Measurements from ENCODE around the gene AANAT.

Gene AANAT

DNA sequence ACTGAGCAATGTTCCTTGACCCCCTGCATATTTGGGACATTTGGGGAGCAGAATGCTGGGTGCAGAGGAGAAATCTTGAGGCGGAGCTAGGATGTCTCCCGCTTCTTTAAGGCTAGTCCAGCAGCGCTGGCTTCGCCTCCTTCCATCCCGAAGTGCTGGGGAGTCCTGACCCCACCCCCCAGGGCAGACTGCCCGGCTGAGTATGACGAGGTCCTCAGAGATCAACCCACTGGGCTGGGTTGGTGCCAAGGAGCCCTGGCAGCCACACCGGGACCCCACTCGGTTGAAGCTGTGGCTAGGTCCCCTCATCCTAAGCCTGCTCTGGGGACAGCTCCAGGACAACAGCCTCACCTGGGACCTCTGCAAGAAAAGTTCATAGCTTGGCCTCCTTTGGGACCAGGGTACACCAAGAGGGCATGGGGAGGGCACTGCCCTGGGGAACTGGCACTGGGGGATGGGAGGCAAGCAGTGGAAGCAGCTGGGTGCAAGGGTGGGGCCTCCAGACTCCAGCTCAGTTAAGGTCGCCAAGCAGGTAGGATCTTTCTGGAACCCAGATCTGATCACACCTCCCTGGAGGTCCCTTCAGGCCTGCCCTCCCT lies 22.8 kb downstream of the AANAT start:
- DNase-seq (ENCODE audit: low read depth in 2 of 2) = no peak

DNA sequence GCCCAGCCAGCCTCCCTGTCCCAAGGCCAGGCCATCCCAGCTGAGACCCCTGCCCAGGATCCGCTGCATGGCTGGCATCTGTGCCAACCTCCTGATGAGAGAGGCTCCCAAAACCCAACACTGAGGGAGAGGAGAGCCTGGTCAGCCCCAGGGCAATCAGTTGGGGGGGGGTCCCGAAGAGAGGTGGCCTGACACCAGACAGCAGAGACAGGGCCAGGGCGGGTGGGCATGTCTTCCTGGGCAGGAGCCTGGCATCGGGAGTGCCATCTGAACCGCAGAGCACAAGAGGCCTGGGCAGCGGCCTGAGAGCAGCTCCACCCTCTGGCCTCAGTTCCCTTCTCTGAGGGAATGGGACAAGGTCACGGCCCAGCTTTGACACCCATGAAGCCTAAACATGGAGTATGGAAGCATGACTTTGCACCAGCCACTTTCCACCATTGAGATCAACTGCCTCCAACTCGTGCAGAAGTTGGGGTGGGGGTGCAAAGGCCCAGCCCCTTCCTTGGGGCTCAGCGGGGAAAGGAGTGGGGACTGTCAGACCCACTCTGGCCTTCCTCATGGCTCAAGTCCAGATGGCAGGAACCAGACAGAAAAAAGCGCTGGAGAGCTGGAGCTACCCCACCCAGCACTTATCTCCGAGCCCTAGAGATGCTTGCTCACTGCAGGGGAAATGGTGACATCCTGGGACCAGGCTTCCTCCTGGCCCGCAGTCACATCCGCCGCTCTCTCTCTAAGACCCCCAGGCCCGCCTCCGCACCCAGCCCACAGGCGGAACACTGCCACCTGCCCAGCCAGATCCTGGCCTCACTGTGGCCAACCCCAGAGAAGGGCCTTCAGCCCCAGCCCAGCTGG lies 24.1 kb downstream of the AANAT start:
- no peak for DNase-seq (ENCODE audit: low read depth in 2 of 2)

GRCh38 chr17:76492123-76492988 lies 25.0 kb downstream of the AANAT start:
- no peak for DNase-seq (ENCODE audit: low read depth in 2 of 2)

DNA sequence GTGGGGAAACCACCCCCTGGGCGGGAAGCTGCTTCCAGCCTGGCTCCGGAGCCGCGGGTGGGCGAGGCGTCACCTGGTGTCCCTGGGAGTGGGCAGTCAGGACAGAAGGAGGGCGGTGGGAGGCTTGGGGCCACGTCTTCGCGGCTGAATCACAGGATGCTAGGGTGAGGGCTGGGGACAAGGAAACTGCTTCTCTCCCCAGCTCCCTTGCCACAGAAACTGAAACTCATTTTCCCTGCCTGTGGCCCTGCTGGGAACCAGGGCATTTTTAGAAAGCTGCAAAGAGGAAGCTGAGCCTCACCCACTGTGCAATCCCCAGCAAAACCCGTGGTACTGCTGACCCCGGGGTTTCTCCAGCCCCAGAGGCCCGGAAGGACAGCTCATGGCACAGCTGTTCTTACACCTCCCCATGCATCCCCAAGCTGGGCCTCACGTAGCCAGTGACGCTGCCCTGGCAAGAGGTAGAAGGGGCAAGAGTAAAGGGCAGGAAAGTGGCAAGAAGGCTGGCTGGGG lies 25.6 kb downstream of the AANAT start:
- no peak for DNase-seq (ENCODE audit: low read depth in 2 of 2)

DNA sequence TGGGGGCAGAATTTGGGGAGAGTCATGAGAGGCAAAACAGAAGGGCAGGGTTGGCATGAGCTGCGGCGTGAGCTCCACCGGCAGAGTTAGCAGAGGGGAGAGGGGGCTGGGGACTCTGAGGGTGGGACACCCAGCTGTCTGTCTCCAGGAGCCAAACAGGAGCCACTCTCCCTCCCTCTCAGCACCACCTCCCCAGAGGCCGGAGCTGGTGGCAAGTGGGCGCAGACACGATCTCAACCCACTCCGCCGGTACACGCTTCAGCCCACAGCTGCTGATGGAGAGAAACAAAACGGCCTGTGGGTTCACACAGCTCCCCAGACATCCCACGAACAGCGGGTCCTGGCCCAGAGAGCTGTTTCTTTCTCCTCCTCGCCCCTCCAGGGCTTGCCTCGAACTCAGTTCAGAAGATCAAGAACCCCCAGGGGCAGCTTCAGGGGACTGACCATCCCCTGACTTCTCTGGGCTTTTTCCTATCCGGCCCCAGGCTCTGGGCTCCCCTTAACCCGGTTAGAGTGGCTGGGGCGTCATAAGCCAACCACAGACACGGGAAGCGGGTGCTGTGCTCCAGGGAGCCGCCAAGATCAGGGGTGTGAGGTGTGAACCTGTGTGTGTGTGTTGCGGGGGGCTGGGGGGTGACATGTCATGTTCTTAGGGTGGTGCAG lies 26.2 kb downstream of the AANAT start:
- DNase-seq (ENCODE audit: low read depth in 2 of 2) = no peak

DNA sequence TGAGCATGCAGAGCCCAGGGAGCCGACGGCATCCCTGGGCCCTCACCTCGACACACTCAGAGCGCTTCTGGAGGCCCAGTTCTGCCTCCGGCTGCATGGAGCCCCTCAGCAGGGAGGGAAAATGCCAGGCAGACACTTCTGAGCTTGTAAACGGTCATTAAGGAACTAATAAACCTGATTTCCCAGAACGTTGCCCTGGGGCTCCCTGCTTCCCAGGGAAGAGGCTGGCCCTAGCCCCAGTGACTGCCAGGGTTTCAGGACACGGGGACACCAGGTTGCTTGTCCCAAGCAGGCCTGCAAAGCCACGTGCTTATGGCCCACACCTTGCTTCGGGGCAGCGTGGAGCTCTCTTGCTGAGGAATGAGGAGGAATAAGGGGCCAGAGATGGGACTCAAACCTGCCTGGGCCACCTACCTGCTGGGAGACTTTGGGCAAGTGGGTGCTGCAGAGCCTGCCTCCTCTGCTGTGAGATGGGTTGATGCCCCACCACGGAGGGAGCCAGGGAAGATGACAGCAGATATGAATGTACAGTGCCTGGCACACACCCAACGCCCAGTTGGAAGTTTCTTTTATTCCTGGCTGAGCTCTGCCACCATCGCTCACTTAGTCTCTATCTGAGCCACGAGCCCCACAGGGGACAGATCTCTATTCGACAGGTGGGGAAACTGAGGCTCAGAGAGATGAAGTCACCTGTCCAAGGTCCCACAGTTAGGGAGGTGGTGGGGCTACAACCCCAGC lies 28.4 kb downstream of the AANAT start:
- no peak for DNase-seq (ENCODE audit: low read depth in 2 of 2)

DNA sequence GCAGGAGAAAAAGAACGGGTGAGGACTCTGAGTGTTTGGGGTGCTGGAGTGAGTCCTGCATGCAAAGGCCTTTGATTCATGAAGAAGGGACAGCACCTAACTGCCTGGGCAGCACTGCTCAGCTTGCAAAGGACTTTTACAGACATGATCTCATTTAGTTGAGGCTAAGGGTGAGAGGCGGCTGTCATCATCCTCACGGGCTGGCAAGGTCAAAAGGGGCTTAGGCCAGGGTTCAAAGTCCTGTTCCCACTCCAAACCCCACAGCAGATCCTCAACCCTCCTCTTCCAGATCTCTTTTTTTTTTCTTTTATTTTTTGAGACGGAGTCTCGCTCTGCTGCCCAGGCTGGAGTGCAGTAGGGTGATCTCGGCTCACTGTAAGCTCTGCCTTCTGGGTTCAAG lies 29.1 kb downstream of the AANAT start:
- DNase-seq (ENCODE audit: low read depth in 2 of 2) = no peak

DNA sequence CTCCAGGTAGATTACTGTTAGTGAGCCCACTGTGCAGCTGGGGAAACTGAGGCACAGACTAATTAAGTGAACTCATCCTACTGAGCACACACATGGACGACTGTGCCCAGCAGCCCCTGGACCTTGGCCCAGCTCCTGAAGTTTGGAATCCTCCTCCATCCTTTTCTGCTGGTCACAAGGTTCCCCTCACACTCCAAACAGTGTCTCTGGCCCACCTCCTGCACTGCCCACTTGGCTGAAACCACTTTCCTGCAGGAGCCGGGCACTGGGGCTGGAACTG lies 30.2 kb downstream of the AANAT start:
- no peak for DNase-seq (ENCODE audit: low read depth in 2 of 2)

GRCh38 chr17:76497979-76498875 lies 30.8 kb downstream of the AANAT start:
- DNase-seq (ENCODE audit: low read depth in 2 of 2) = no peak

DNA sequence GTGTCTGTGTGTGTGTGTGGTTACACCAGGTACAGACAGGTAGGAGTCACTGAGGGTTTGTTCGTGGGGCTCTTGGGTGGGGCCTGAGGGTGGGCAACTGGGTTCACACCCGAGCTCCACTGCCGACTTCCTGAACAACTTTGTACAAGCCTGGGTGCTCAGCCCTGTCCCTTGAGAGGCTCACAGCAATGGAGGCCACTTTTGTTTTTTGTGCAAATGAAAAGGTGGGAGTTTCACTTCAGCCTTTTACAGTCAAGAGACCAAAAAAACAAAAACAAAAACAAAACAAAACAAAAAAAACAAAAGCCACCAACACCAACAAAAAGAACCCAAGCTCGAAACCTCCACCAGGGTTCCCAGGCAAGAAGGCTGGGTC lies 31.5 kb downstream of the AANAT start:
- DNase-seq (ENCODE audit: low read depth in 2 of 2) = no peak

DNA sequence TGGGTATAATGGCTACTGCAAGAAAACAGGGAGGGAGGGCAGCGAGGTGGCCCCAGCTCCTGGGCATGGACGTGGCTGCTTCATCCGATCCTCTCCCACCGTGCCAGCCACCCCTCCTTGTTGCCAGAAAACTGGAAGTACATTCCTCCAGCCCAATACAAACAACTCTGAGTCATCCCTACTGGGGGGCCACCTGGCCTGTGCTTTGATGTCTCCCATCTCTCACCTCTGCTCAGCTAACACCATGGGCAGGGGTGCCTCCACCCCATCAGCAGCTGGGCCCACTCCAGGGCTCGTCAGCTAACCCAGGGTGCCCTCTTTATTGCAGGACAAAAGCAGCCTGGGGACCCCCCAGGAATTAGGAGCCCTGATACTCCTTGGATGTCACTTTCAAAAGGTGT lies 31.9 kb downstream of the AANAT start:
- no peak for DNase-seq (ENCODE audit: low read depth in 2 of 2)

GRCh38 chr17:76500074-76500746 lies 32.8 kb downstream of the AANAT start:
- no peak for DNase-seq (ENCODE audit: low read depth in 2 of 2)

GRCh38 chr17:76500747-76501017 lies 33.3 kb downstream of the AANAT start:
- DNase-seq (ENCODE audit: low read depth in 2 of 2) = no peak

DNA sequence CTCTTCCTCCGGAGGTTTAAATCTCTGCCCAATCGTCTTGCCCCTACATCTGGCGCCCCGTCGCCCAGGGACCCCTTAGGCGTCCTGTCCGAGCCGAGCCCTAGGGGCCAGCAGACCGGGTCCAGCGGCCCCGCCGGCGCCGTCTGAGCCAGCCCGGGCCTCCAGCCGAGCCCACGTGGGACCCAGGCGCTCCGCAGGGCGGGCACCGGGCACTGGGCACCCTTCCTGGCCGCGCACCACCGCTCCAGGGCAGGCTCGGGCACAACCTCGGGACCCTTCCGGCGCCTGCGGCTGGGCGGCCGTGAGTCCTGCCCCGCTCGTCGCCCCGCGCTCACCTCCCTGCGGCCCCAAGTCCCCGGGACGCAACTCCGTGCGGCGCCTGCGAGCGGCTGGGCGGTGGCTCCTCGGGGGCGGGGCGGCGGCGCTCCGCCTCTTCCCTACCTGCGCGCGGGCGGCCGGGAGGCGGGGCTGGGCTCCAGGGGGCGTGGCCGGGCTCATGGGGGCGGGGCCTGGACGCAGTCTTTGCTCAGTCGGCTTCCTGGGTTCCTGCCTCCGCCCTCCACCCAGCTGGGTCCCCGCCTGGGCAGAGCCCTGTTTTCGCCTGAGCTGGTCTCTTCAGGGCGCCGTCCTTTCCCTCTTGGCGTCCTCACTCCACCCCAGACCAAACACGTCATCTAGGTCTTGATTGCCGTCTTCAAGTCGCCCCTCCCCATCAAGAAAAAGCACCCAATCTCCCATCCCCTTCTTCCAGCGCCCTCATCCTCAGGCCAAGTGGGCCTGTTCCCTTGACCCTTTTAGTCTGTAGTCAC lies 33.8 kb downstream of the AANAT start, which contains the start of gene RHBDF2:
Gene RHBDF2, minus strand, starts transcription at position 406 of the 809 bp plus-strand sequence. CDS start 19,899 bp downstream, outside the sequence.
- DNase-seq (ENCODE audit: low read depth in 2 of 2) = peak; percentile 98

- DNase-seq (ENCODE audit: low read depth in 2 of 2) = no peak
Observed at GRCh38 chr17:76501827-76502307, 34.5 kb downstream of the AANAT start.

DNA sequence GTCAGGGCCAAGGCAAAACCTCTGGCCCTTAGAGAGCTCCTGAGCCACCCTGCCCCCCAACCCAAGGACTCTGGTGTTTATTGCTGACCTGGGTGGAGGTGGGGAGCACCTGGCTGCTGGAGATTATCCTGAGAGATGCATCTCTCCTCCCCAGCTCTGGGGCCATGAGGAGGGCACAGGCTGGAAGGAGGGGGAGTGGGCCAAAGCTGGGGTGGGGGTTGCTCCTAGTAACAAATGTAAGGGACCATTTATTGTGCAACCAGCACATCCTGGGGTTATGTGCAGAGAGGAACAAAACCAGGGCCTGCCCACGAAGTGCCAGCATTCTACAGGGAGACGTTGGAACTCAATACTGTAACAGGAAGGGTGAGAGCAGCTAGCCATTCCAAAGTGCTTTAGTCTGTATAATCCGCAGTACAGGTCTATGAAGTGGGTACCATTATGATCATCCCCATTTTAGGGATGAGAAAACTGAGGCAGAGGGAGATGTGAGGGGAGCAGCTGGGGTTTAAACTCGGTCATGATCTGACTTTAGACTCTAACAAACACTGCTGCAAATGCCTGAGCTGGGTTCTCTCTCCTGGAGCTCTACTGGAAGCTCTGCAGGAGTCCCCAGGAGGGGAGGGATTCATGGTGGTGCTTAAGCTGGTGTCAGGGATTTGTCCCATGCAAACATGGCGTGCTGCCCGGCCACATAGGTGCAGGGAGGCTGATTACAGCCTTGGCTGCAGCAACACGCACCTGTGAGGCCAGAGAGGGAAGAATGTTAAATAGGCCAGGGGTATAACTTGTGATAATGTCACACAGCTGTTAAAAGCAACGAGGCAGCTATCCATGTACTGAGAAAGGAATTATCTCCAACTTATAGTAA lies 35.2 kb downstream of the AANAT start:
- no peak for DNase-seq (ENCODE audit: low read depth in 2 of 2)

DNA sequence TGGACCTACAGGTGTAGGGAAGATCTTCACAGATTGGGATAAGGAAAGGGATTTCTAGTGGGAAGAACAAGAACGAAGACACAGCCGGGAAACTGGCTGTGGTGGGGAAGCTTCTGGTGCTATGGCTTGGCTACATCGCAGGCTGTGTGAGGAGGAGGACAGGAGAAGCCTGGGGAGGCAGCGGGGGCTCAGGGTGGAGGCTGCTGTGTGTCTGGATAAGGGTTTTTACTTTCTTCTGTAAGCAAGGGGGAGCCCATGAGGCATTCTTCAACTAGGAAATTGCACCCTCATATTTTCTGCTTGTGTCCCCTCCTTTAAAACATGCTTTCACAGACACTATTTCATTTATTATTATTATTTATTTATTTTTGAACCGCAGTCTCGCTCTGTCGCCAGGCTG lies 36.7 kb downstream of the AANAT start:
- no peak for DNase-seq (ENCODE audit: low read depth in 2 of 2)
